ENCODE data around the gene CUX1.

DNA sequence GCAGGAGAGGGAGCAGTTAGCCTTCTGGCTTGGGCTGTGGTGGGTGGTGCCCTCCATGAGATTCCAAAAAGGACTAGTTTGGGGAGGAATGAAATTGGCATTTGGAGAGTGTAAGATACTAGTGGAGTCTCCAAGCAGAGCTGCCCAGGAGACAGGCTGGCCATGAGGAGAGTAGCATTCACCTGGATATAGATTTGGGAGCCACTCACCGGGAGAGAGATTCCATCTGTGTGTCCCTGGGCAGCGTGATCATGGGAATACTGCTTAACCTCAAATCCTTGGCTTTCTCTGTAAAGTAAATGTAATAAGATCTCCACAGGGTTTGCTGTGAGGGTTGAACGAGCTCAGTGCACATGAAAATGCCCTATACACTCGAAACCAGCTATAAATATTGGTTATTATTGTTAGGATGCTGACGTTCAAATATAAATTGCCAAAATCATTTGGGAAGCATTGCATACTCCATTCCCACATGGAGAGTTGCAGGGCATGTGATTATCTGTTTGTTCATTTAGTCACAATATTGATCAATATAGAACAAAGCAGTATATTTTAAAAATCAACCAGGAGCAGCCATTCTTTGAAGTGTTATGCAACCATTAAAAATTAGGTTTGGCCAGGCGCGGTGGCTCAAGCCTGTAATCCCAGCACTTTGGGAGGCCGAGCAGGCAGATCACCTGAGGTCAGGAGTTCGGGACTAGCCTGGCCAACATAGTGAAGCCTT lies 143.7 kb downstream of the CUX1 start:
- TF ChIP-seq YY1 (IDR thresholded peaks at IDR 0.05; ENCODE audit: insufficient read depth, insufficient read length): no peak
- no peak for TF ChIP-seq SUZ12 (IDR thresholded peaks at IDR 0.05; ENCODE audit: extremely low read depth, insufficient read depth, insufficient read length)
- TF ChIP-seq ZNF274 (IDR thresholded peaks at IDR 0.05; ENCODE audit: low read depth, low read length): no peak

Data from NT2/D1 (cell line).